GM23338 (cell line): Measurements from ENCODE around the gene ZDHHC13. TPM values are rescaled to one million over a fixed set of nuclear protein-coding genes. Genes with fewer than 3 reads are reported as not detected.

Experiments
- ATAC-seq: fragments of 200-7000 bp; cut with Tn5 transposase; 3 replicates; pipeline ENCODE4 v1.9.1; 2020
- DNase-seq: peaks from one replicate; pipeline ENCODE4 v3.0.0-alpha.2; 2015; ENCODE audit warnings: low spot score
- H2AFZ ChIP-seq: fragments of 200-600 bp; sonication (generic); 2 replicates; pipeline ENCODE4 v1.8.0; 2016; ENCODE audit warnings: antibody characterized with exemption, mild to moderate bottlenecking, moderate library complexity
- H3F3A ChIP-seq: fragments of 200-600 bp; sonication (generic); replicated peaks from 2 replicates; pipeline ENCODE4 v1.8.0; 2017; ENCODE audit warnings: antibody characterized with exemption, mixed run types, low read depth
- H3K27ac ChIP-seq: fragments of 200-600 bp; sonication (generic); 2 replicates; pipeline ENCODE4 v1.6.1; 2016; ENCODE audit warnings: low read depth
- H3K27me3 ChIP-seq: fragments of 200-600 bp; sonication (generic); 2 replicates; pipeline ENCODE4 v1.8.0; 2016; ENCODE audit warnings: mild to moderate bottlenecking, mixed run types, moderate library complexity; ENCODE audit not compliant: insufficient read depth
- H3K36me3 ChIP-seq: fragments of 200-600 bp; sonication (generic); 2 replicates; pipeline ENCODE4 v1.8.0; 2016; ENCODE audit warnings: mild to moderate bottlenecking; ENCODE audit not compliant: insufficient read depth
- H3K4me1 ChIP-seq: fragments of 200-600 bp; sonication (generic); 2 replicates; pipeline ENCODE4 v1.8.0; 2016; ENCODE audit warnings: mild to moderate bottlenecking, moderate library complexity; ENCODE audit not compliant: insufficient read depth
- H3K4me2 ChIP-seq: fragments of 200-600 bp; sonication (generic); 2 replicates; pipeline ENCODE4 v1.7.1; 2017; ENCODE audit warnings: mixed run types
- H3K4me3 ChIP-seq: fragments of 200-600 bp; sonication (generic); 2 replicates; pipeline ENCODE4 v1.6.1; 2016; ENCODE audit warnings: mixed run types
- H3K79me2 ChIP-seq: fragments of 200-600 bp; sonication (generic); replicated peaks from 2 replicates; pipeline ENCODE4 v1.8.0; 2017; ENCODE audit warnings: mild to moderate bottlenecking; ENCODE audit not compliant: insufficient read depth
- H3K9me2 ChIP-seq: fragments of 200-600 bp; sonication (generic); 2 replicates; pipeline ENCODE4 v1.8.0; 2017; ENCODE audit not compliant: insufficient read depth
- H4K20me1 ChIP-seq: fragments of 200-600 bp; sonication (generic); replicated peaks from 2 replicates; pipeline ENCODE4 v1.8.0; 2017; ENCODE audit warnings: mild to moderate bottlenecking; ENCODE audit not compliant: insufficient read depth
- H3K27ac Mint-ChIP-seq: 2 replicates; pipeline ENCODE4 v1.8.0; 2020; ENCODE audit warnings: inconsistent platforms, mild to moderate bottlenecking, moderate library complexity, mixed read lengths
- H3K27me3 Mint-ChIP-seq: 3 replicates; pipeline ENCODE4 v1.8.0; 2022; ENCODE audit warnings: low read depth, mild to moderate bottlenecking, moderate library complexity, mixed read lengths, inconsistent platforms; ENCODE audit not compliant: insufficient read depth, poor library complexity
- H3K36me3 Mint-ChIP-seq: 3 replicates; pipeline ENCODE4 v1.8.0; 2021; ENCODE audit warnings: low read depth, mild to moderate bottlenecking, inconsistent platforms, moderate library complexity, mixed read lengths
- H3K4me1 Mint-ChIP-seq: 3 replicates; pipeline ENCODE4 v1.8.0; 2020; ENCODE audit warnings: mild to moderate bottlenecking, inconsistent platforms, mixed read lengths
- H3K4me3 Mint-ChIP-seq: 3 replicates; pipeline ENCODE4 v1.8.0; 2021; ENCODE audit warnings: moderate library complexity, mild to moderate bottlenecking, inconsistent platforms, mixed read lengths
- H3K9me3 Mint-ChIP-seq: 3 replicates; pipeline ENCODE4 v1.8.0; 2020; ENCODE audit warnings: moderate library complexity, mild to moderate bottlenecking, inconsistent platforms, mixed read lengths
- CREB1 ChIP-seq: fragments of 250-450 bp; sonication (Bioruptor Pico); IDR thresholded peaks from 2 replicates; pipeline ENCODE4 v1.5.0; 2020; ENCODE audit warnings: low read depth, mild to moderate bottlenecking, moderate library complexity
- EZH2 ChIP-seq: fragments of 200-600 bp; sonication (generic); IDR thresholded peaks from one replicate; pipeline ENCODE4 v1.8.0; 2017; ENCODE audit warnings: antibody characterized with exemption, mild to moderate bottlenecking, low read depth; ENCODE audit not compliant: unreplicated experiment
- EZH2phosphoT487 ChIP-seq: fragments of 200-600 bp; sonication (generic); IDR thresholded peaks from one replicate; pipeline ENCODE4 v1.8.1; 2018; ENCODE audit warnings: antibody characterized with exemption; ENCODE audit not compliant: unreplicated experiment
- JUNB ChIP-seq: IDR thresholded peaks from one replicate; pipeline ENCODE4 v1.6.1; 2016; ENCODE audit warnings: antibody characterized with exemption; ENCODE audit not compliant: unreplicated experiment
- NANOG ChIP-seq: IDR thresholded peaks from 2 replicates; pipeline ENCODE4 v1.6.1; 2016; ENCODE audit warnings: antibody characterized with exemption, borderline replicate concordance
- POLR2AphosphoS5 ChIP-seq: IDR thresholded peaks from 2 replicates; pipeline ENCODE4 v1.6.1; 2016; ENCODE audit warnings: antibody characterized with exemption, low read depth
- STAT1 ChIP-seq: IDR thresholded peaks from one replicate; pipeline ENCODE4 v1.6.1; 2016; ENCODE audit warnings: antibody characterized with exemption; ENCODE audit not compliant: unreplicated experiment
- ZNF114 ChIP-seq: fragments of 250-450 bp; sonication (Bioruptor Pico); IDR thresholded peaks from 2 replicates; pipeline ENCODE4 v1.5.0; 2020; ENCODE audit warnings: mild to moderate bottlenecking, moderate library complexity
- ZNF331 ChIP-seq: fragments of 250-450 bp; sonication (Bioruptor Pico); IDR thresholded peaks from 2 replicates; pipeline ENCODE4 v1.5.0; 2020; ENCODE audit warnings: low read depth, mild to moderate bottlenecking, moderate library complexity
- polyA plus RNA-seq: library from polyadenylated mRNA; unstranded; fragments of >200 nt; fragmentation: Nextera tagmentation; extraction: Ambion mirVana; gene quantifications from 2 replicates; pipeline ENCODE4 v1.2.1, GENCODE V29; 2016
- total RNA-seq: library from RNA; depleted of rRNA; stranded (reverse); fragments of >200 nt; shearing (Covaris generic); gene quantifications from 2 replicates; pipeline ENCODE4 v1.2.3, GENCODE V29; 2014
- TF ChIP-seq, protein P1 (sequence below): IDR thresholded peaks from one replicate; pipeline ENCODE4 v1.6.1; 2018; ENCODE audit warnings: antibody characterized with exemption; ENCODE audit not compliant: unreplicated experiment
- TF ChIP-seq, protein P2 (sequence below): fragments of 250-450 bp; sonication (Bioruptor Pico); IDR thresholded peaks from 2 replicates; pipeline ENCODE4 v1.5.0; 2020; ENCODE audit warnings: mild to moderate bottlenecking, moderate library complexity
- TF ChIP-seq, protein P3 (sequence below): IDR thresholded peaks from 2 replicates; pipeline ENCODE4 v1.6.1; 2016; ENCODE audit warnings: antibody characterized with exemption
- TF ChIP-seq, protein P4 (sequence below), 2 experiments: fragments of 200-600 bp in 1 of 2; sonication (generic) in 1 of 2; conservative IDR thresholded peaks; 2 replicates each; pipeline versions ENCODE4 v1.5.1 to v1.6.1; 2016 to 2017; ENCODE audit warnings: antibody characterized with exemption in 2 of 2, low read depth in 2 of 2, mild to moderate bottlenecking in 2 of 2, moderate library complexity in 1 of 2

The ZDHHC13 gene
- total and polyA plus RNA-seq, 2 experiments from 2014 or later, result 21.0 to 27.7 TPM

DNA sequence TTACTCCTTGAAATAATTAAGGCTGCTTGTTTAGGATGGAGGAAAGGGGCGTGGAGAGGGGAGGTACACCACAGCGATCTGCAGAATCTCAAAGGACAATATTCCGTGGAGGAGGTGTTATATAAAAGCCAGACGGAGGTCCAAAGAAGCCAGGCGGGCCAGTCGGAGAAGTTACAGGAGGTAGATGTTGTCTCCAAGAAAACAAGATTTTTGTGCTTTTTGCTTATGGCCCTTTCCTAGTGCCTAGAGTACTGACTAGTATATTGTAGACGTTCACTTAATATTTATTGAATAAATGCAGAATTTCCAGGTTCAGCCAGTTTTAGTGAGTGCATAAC is 761 bp downstream of the ZDHHC13 start:
- H3K4me1 Mint-ChIP-seq, result peaks cover 18% of the 10 kb centered on the region; the same call in 2 of the 3 replicates
- Histone ChIP-seq H3K4me1 (peaks cover 13% of the 10 kb centered on the region), H3K9me2 (no peaks in the 10 kb centered on the region), H3F3A (no peaks in the 10 kb centered on the region), H3K4me3 (peak overlapping the region; percentile 95), H4K20me1 (peaks cover 16% of the 10 kb centered on the region), H3K4me2 (peak overlapping the region; percentile 97), H3K36me3 (no peaks in the 10 kb centered on the region; the same call in 1 of the 2 replicates), H3K27me3 (no peaks in the 10 kb centered on the region), H3K27ac (peak overlapping the region; percentile 93; the same call in 1 of the 2 replicates), H3K79me2 (peaks cover 52% of the 10 kb centered on the region), H2AFZ (peak overlapping the region; percentile 99)
- peak overlapping the region; percentile 89 for H3K4me3 Mint-ChIP-seq
- peaks cover 6% of the 10 kb centered on the region for H3K27me3 Mint-ChIP-seq
- TF ChIP-seq, protein P1, sequence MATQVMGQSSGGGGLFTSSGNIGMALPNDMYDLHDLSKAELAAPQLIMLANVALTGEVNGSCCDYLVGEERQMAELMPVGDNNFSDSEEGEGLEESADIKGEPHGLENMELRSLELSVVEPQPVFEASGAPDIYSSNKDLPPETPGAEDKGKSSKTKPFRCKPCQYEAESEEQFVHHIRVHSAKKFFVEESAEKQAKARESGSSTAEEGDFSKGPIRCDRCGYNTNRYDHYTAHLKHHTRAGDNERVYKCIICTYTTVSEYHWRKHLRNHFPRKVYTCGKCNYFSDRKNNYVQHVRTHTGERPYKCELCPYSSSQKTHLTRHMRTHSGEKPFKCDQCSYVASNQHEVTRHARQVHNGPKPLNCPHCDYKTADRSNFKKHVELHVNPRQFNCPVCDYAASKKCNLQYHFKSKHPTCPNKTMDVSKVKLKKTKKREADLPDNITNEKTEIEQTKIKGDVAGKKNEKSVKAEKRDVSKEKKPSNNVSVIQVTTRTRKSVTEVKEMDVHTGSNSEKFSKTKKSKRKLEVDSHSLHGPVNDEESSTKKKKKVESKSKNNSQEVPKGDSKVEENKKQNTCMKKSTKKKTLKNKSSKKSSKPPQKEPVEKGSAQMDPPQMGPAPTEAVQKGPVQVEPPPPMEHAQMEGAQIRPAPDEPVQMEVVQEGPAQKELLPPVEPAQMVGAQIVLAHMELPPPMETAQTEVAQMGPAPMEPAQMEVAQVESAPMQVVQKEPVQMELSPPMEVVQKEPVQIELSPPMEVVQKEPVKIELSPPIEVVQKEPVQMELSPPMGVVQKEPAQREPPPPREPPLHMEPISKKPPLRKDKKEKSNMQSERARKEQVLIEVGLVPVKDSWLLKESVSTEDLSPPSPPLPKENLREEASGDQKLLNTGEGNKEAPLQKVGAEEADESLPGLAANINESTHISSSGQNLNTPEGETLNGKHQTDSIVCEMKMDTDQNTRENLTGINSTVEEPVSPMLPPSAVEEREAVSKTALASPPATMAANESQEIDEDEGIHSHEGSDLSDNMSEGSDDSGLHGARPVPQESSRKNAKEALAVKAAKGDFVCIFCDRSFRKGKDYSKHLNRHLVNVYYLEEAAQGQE, result no peak
- TF ChIP-seq ZNF114 (CRISPR knock-in tag) (no peak), POLR2AphosphoS5 (no peak), EZH2phosphoT487 (no peak), JUNB (no peak), EZH2 (no peak), STAT1 (no peak), ZNF331 (CRISPR knock-in tag) (no peak), CREB1 (CRISPR knock-in tag) (no peak), NANOG (no peak)
- TF ChIP-seq, protein P2, sequence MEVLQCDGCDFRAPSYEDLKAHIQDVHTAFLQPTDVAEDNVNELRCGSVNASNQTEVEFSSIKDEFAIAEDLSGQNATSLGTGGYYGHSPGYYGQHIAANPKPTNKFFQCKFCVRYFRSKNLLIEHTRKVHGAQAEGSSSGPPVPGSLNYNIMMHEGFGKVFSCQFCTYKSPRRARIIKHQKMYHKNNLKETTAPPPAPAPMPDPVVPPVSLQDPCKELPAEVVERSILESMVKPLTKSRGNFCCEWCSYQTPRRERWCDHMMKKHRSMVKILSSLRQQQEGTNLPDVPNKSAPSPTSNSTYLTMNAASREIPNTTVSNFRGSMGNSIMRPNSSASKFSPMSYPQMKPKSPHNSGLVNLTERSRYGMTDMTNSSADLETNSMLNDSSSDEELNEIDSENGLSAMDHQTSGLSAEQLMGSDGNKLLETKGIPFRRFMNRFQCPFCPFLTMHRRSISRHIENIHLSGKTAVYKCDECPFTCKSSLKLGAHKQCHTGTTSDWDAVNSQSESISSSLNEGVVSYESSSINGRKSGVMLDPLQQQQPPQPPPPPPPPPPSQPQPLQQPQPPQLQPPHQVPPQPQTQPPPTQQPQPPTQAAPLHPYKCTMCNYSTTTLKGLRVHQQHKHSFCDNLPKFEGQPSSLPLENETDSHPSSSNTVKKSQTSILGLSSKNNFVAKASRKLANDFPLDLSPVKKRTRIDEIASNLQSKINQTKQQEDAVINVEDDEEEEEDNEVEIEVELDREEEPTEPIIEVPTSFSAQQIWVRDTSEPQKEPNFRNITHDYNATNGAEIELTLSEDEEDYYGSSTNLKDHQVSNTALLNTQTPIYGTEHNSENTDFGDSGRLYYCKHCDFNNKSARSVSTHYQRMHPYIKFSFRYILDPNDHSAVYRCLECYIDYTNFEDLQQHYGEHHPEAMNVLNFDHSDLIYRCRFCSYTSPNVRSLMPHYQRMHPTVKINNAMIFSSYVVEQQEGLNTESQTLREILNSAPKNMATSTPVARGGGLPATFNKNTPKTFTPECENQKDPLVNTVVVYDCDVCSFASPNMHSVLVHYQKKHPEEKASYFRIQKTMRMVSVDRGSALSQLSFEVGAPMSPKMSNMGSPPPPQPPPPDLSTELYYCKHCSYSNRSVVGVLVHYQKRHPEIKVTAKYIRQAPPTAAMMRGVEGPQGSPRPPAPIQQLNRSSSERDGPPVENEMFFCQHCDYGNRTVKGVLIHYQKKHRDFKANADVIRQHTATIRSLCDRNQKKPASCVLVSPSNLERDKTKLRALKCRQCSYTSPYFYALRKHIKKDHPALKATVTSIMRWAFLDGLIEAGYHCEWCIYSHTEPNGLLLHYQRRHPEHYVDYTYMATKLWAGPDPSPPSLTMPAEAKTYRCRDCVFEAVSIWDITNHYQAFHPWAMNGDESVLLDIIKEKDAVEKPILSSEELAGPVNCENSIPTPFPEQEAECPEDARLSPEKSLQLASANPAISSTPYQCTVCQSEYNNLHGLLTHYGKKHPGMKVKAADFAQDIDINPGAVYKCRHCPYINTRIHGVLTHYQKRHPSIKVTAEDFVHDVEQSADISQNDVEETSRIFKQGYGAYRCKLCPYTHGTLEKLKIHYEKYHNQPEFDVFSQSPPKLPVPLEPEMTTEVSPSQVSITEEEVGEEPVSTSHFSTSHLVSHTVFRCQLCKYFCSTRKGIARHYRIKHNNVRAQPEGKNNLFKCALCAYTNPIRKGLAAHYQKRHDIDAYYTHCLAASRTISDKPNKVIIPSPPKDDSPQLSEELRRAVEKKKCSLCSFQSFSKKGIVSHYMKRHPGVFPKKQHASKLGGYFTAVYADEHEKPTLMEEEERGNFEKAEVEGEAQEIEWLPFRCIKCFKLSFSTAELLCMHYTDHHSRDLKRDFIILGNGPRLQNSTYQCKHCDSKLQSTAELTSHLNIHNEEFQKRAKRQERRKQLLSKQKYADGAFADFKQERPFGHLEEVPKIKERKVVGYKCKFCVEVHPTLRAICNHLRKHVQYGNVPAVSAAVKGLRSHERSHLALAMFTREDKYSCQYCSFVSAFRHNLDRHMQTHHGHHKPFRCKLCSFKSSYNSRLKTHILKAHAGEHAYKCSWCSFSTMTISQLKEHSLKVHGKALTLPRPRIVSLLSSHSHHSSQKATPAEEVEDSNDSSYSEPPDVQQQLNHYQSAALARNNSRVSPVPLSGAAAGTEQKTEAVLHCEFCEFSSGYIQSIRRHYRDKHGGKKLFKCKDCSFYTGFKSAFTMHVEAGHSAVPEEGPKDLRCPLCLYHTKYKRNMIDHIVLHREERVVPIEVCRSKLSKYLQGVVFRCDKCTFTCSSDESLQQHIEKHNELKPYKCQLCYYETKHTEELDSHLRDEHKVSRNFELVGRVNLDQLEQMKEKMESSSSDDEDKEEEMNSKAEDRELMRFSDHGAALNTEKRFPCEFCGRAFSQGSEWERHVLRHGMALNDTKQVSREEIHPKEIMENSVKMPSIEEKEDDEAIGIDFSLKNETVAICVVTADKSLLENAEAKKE (CRISPR knock-in tag), result no peak
- TF ChIP-seq, protein P3, sequence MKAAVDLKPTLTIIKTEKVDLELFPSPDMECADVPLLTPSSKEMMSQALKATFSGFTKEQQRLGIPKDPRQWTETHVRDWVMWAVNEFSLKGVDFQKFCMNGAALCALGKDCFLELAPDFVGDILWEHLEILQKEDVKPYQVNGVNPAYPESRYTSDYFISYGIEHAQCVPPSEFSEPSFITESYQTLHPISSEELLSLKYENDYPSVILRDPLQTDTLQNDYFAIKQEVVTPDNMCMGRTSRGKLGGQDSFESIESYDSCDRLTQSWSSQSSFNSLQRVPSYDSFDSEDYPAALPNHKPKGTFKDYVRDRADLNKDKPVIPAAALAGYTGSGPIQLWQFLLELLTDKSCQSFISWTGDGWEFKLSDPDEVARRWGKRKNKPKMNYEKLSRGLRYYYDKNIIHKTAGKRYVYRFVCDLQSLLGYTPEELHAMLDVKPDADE, result no peak
- TF ChIP-seq, protein P4, sequence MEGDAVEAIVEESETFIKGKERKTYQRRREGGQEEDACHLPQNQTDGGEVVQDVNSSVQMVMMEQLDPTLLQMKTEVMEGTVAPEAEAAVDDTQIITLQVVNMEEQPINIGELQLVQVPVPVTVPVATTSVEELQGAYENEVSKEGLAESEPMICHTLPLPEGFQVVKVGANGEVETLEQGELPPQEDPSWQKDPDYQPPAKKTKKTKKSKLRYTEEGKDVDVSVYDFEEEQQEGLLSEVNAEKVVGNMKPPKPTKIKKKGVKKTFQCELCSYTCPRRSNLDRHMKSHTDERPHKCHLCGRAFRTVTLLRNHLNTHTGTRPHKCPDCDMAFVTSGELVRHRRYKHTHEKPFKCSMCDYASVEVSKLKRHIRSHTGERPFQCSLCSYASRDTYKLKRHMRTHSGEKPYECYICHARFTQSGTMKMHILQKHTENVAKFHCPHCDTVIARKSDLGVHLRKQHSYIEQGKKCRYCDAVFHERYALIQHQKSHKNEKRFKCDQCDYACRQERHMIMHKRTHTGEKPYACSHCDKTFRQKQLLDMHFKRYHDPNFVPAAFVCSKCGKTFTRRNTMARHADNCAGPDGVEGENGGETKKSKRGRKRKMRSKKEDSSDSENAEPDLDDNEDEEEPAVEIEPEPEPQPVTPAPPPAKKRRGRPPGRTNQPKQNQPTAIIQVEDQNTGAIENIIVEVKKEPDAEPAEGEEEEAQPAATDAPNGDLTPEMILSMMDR (conservative IDR thresholded peaks at IDR 0.05; ENCODE audit: low read depth in 2 of 2), result no peak
- H3K27ac Mint-ChIP-seq, result no peak overlapping the region
- H3K9me3 Mint-ChIP-seq, result no peaks in the 10 kb centered on the region
- no peak for DNase-seq
- no peak for ATAC-seq
- H3K36me3 Mint-ChIP-seq, result peaks cover 12% of the 10 kb centered on the region
